Measurements from ENCODE around the gene HOXC10. TPM values are rescaled to one million over a fixed set of nuclear protein-coding genes. Genes with fewer than 3 reads are reported as not detected.
A peak's percentile ranks its signal among the peaks of the same experiment; 100 is the strongest.

The HOXC10 gene
- total and polyA plus RNA-seq, 3 donors from 2014 or later, result 1.4 to 4.3 (median 2.6) TPM

DNA sequence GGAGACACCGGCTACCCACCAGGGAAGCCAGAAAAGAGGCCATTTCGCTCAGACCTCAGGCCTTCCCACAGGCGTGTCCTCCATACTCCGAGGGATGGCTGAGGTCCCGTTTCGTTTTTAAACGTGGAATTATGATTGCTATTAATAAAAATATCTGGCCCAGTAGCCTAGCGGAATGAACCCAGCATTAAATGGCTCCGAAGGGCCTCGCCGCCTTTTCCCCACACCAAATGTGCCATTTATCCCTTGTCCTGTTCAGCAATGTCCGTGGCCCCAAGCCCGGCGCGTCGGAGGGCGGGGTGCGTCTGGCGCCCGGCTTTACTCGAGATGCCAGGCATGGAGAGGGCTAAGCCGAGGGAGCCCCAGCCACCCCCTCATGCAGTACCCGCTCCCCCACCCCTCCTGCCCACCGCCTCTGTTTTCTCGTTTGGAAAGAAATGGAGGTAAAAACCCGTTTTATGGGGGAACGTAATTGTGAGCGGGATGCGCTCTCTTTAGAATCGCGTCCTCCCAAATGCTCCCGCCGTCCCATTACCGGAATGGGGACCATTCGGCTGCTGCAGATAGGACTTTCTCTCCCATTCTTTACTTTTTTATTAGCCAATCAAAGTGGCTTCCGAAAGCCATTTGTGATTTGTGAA, 29.6 kb downstream of the HOXC10 start:
- Histone ChIP-seq H3K36me3 (ENCODE audit: low read depth, missing control alignments) (no peaks in the 10 kb centered on the region), H3K9me3 (no peaks in the 10 kb centered on the region), H3K27me3 (no peaks in the 10 kb centered on the region), H3K27ac (no peak overlapping the region), H3K4me1 (peaks cover 11% of the 10 kb centered on the region), H3K4me3 (no peak overlapping the region)
- TF ChIP-seq, protein P1, sequence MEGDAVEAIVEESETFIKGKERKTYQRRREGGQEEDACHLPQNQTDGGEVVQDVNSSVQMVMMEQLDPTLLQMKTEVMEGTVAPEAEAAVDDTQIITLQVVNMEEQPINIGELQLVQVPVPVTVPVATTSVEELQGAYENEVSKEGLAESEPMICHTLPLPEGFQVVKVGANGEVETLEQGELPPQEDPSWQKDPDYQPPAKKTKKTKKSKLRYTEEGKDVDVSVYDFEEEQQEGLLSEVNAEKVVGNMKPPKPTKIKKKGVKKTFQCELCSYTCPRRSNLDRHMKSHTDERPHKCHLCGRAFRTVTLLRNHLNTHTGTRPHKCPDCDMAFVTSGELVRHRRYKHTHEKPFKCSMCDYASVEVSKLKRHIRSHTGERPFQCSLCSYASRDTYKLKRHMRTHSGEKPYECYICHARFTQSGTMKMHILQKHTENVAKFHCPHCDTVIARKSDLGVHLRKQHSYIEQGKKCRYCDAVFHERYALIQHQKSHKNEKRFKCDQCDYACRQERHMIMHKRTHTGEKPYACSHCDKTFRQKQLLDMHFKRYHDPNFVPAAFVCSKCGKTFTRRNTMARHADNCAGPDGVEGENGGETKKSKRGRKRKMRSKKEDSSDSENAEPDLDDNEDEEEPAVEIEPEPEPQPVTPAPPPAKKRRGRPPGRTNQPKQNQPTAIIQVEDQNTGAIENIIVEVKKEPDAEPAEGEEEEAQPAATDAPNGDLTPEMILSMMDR (IDR thresholded peaks at IDR 0.05), result no peak
- TF ChIP-seq POLR2A (IDR thresholded peaks at IDR 0.05), result no peak
- 48 to 61% methylated on average over 33 to 36 of the region's 36 CpGs for WGBS, 2 donors
- DNase-seq, result no peak
- intact Hi-C loops (cut with DNase I; ENCODE audit: low total_unique reads), result no loop called here

DNA sequence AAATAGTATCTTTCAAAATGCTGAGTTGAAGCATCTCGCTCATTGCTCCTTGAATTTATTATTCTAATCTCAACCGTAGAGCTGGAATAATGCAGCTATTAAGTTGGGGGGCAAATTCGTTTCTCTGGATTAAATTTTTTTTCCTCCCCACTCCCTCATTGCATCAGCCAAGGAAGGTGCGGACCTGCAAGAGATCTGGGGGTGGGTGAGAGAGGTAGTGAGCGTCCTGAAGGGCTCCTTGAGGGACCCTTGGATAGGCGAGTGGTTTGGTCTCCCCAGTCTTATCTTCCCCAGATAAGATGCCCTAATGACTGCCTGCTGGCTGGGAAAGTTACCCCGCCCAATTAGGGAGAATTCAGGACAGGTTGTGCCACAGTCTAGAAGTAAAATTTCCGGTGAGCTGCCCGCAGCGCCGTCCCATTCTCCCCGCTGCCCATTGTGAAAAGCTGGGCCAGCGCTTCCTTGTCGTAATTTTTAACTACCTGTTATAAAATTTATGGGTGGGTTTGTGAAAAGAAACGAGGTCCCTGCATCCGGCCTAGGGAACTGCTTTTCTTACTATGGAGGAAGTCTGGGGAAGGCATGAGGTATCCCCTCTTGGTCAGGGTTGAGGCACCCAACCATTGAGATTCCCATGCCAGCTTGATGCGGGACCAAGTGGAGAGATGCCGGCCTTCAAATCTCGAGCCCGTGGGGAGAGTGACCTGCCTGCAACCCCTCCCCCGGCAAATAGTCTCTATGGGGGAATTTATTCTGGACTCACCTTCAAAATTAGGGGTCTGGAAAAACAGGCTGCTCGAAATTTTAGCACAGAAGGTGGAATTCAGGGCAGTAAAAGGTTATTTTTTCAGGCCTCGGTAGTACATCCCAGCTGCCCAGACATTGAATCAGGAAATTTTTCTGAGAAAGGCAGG, 30.3 kb downstream of the HOXC10 start:
- no peak for TF ChIP-seq POLR2A (IDR thresholded peaks at IDR 0.05)
- TF ChIP-seq, protein P1 (IDR thresholded peaks at IDR 0.05), result no peak
- Histone ChIP-seq H3K4me1 (peaks cover 14% of the 10 kb centered on the region), H3K4me3 (no peak overlapping the region), H3K27me3 (no peaks in the 10 kb centered on the region), H3K9me3 (no peaks in the 10 kb centered on the region), H3K27ac (no peak overlapping the region), H3K36me3 (ENCODE audit: low read depth, missing control alignments) (no peaks in the 10 kb centered on the region)
- DNase-seq, result no peak
- WGBS, 2 donors, result 39 to 66% methylated on average over 23 of the region's 23 CpGs
- intact Hi-C loops (cut with DNase I; ENCODE audit: low total_unique reads), result no loop called here

DNA sequence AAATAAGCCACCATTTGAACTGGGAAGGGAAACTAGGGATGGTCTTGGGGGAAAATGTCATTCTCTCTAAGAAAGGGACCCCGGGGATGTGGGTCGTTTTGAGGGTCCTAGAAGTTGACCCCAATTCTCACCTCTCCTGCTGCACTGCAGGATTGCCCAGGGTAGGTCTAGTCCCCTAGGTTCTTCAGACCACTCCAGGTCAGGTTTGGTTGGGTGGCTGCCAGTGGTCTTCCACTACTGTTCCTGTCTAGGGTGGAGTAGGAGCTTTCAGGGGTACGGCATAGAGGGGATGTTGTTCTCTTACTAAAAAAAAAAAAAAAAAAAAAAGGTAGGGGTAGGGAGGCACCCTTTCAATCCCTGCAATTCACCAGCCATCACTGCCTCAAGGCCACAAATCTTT, 31.1 kb downstream of the HOXC10 start:
- TF ChIP-seq POLR2A (IDR thresholded peaks at IDR 0.05), result no peak
- TF ChIP-seq, protein P1 (IDR thresholded peaks at IDR 0.05), result no peak
- intact Hi-C loops (cut with DNase I; ENCODE audit: low total_unique reads), result no loop called here
- H3K36me3 ChIP-seq (ENCODE audit: low read depth, missing control alignments), result no peaks in the 10 kb centered on the region
- H3K4me1 ChIP-seq, result peaks cover 20% of the 10 kb centered on the region
- peak overlapping the region in 1 of 2 donors; percentile 89 for H3K27ac ChIP-seq
- peak overlapping the region; percentile 51 to 72 for H3K4me3 ChIP-seq
- DNase-seq, result no peak
- no peaks in the 10 kb centered on the region for H3K27me3 ChIP-seq
- WGBS, 2 donors, result 26 to 31% methylated on average over 3 of the region's 3 CpGs
- H3K9me3 ChIP-seq, result no peaks in the 10 kb centered on the region

DNA sequence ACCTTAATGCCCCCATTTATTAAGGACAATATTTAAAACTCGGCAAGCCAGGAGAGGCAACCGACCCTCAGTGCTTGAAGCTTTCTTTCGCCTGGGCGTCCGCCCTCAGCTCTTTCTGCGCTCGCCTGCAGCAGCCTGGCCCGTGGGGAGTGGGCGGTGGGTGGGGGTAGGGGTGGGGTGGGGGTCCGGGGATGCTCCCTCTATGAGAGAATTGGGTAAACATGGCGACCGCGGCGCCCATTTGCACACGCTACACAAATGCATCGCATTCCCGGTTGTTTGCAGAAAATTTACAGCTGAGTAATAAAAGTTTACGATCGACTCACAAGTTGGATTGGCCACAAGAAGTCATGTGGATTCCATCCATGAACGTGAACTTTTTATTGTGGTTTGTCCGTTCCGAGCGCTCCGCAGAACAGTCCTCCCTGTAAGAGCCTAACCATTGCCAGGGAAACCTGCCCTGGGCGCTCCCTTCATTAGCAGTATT, 31.6 kb downstream of the HOXC10 start:
- Histone ChIP-seq H3K4me1 (peaks cover 20% of the 10 kb centered on the region), H3K4me3 (peak overlapping the region; percentile 51 to 72), H3K9me3 (no peaks in the 10 kb centered on the region), H3K27me3 (no peaks in the 10 kb centered on the region), H3K36me3 (ENCODE audit: low read depth, missing control alignments) (no peaks in the 10 kb centered on the region), H3K27ac (peak overlapping the region; percentile 89 to 95)
- intact Hi-C loops (cut with DNase I; ENCODE audit: low total_unique reads), result no loop called here
- WGBS, 2 donors, result 2% methylated on average over 25 of the region's 25 CpGs
- peak; percentile 49 for DNase-seq
- no peak for TF ChIP-seq POLR2A (IDR thresholded peaks at IDR 0.05)
- TF ChIP-seq, protein P1 (IDR thresholded peaks at IDR 0.05), result no peak
